ENCODE data around the gene ONECUT1.
"Not testable (repeated sequence)": the region's sequence is repeated elsewhere in the genome, so short reads cannot be mapped to it uniquely, and the experiment has no call there.

The ONECUT1 gene

GRCh38 chr15:52790169-52790708 lies at the start of gene ONECUT1:
TSS of gene ONECUT1 (minus strand) at chr15:52790336. CDS start at chr15:52789884, 452 bp downstream.
- no peak for FAIRE-seq

DNA sequence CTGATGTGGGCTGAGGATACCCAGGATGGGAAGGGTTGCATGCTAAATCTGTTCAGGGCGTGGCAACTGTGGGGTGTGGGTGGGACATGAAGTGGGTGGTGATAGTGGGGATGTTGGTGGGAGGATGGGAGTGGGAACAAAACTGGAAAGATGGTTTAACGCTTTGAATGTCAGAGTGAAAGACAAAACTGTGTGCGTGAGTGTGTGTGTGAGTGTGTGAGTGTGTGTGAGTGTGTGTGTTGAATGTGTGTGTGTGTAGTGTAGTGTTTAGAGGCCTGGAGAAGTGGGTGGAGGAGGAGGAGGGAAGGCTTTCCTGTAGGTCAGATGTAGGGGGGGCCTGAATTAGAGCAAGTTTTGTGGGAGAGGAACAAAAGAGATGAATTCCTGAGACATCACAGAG lies 44.2 kb upstream of the ONECUT1 start:
- no peak for FAIRE-seq

DNA sequence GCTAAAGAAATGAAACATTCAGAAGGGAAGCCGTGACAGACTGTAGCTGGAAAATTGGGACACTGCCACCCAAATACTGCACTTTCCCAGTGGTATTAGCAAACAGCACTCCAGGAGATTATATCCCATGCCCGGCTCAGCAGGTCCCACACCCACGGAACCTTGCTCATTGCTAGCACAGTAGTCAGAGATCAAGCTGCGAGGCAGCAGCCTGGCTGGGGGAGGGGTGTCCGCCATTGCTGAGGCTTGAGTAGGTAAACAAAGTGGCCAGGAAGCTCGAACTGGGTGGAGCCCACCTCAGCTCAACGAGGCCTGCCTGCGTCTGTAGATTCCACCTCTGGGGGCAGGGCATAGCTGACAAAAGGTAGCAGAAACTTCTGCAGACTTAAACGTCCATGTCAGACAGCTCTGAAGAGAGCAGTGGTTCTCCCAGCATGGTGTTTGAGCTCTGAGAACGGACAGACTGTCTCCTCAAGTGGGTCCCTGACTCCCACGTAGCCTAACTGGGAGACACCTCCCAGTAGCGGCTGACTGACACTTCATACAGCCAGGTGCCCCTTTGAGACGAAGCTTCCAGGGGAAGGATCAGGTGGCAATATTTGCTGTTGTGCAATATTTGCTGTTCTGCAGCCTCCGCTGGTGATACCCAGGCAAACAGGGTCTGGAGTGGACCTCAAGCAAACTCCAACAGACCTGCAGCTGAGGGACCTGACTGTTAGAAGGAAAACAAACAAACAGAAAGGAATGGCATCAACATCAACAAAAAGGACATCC lies 34.2 kb upstream of the ONECUT1 start:
- FAIRE-seq: not testable (repeated sequence)

DNA sequence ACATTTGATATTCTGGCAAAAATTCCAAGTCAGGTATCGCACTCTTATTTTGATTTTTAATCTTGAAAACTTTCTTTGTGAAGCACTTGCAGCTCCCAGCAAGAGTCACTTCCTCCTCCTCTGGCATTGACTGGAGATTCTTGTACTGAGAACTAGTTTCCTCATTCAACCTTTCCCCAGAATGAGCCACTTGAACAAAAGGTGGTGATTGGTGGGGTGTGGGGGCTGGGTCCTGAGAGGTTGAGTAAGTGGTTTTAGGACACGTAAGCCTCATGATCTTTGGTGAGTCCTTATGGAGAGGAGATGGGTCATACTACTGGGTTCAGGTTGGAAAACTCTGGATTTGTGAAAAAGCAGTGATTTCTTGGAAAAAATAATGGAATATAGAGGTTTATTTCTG lies 32.3 kb upstream of the ONECUT1 start:
- no peak for FAIRE-seq

GRCh38 chr15:52819253-52819652 lies 29.1 kb upstream of the ONECUT1 start:
- FAIRE-seq: no peak

DNA sequence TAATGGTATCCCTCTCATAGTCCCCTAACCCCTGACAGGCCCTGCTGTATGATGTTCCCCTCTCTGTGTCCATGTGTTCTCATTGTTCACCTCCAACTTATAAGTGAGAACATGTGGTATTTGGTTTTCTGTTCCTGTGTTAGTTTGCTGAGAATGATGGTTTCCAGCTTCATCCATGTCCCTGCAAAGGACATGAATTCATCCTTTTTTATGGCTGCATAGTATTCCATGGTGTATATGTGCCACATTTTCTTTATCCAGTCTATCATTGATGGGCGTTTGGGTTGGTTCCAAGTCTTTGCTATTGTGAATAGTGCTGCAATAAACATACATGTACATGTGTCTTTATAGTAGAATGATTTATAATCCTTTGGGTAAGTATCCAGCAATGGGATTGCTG lies 25.8 kb upstream of the ONECUT1 start:
- FAIRE-seq: not testable (repeated sequence)

DNA sequence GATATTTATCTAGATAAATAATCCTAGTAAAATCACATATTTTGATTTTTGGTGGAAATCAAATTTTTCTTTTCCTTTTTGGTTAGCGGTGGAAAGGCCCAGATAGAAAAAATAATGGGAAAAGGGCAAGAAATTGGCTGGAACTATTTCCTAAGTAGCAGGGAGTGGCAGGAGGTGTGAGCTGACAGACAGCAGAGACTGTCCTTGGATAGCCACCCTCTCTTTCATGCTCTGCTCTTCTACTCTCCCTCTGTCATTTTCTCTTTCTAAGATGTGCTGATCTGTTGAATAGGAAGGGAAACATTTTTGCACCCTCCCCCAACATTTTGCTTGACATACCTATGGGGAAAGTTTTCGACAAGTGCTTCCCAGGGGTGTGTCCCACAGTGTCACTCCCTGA lies 18.9 kb upstream of the ONECUT1 start:
- no peak for FAIRE-seq

- no peak for FAIRE-seq
Observed at GRCh38 chr15:52808441-52808840, 18.3 kb upstream of the ONECUT1 start.

GRCh38 chr15:52806284-52806655 lies 16.1 kb upstream of the ONECUT1 start:
- FAIRE-seq: no peak

DNA sequence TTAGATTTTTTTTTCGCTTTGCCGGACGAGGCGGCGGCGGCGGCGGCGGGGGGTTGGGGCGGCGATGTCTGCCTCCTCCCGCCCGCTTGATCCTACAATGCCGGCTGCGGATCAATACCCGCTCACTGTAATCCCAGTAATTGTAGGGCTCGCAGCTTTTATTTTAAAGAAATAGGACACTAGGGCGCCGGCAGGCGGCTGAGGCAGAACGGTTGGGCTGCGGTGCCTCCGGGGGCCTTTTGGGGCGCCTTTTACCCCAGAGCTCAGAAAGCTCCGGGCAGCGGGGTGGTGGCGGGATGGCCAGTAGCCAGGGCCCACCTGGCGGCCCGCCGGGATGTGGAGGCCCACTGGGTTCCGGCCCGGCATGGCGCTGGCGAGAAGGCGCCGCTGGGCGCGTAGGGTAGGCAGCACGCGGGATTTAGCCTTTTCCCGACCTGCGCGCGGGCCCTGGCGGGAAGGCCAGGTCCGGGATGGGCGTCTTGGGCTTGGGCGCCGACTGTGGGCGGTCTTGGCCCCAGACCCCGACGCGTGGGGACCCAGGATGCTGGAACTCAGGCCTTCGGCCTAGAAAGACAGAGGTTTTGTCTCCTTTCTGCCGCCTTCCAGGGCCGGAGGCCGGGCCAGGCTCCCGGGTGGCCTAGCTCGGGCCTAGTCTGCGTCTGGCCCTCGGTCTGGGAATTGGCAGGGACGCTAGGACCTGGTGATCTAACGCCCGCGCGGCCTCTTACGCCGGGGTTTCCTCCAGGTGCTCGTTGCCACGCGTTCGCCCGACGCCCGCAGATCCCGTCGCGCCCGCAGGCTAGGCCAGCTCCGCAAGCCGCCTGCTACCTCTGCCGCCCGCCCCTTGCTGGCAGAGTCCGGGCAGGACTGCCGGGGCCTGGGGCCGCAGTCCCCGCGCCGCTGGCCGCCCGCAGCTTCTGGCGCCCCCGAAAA lies 15.5 kb upstream of the ONECUT1 start:
- FAIRE-seq: no peak

DNA sequence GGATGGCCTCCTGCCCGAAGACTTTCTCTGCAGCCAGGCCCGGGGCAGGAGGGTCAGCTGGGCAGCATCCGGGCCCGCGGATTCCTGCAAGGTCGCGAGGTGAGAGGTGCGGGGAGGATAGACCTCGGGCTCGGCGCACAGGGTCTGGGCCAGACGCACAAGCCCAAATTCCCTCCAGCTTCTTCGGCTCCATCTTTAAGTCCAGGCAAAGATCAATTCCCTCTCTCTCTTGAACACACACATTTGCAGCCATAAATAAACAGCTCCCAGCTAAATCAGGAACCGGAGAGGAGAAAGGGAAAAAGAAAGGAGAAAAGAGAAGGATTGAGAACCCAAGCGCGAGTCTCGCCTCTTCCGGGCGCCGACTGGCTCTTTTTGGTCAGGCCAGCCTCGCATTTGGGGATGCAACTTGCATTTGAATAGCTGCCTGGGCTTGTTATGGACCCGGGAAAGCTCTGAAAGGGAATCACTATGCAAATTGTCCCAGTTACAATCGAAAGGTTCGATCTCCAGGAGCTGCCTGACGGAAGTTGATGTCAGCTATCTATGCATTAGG lies 14.5 kb upstream of the ONECUT1 start:
- no peak for FAIRE-seq

GRCh38 chr15:52803467-52804306 lies 13.6 kb upstream of the ONECUT1 start:
- FAIRE-seq: no peak

- no peak for FAIRE-seq
Observed at GRCh38 chr15:52803108-52803466, 13.0 kb upstream of the ONECUT1 start.

DNA sequence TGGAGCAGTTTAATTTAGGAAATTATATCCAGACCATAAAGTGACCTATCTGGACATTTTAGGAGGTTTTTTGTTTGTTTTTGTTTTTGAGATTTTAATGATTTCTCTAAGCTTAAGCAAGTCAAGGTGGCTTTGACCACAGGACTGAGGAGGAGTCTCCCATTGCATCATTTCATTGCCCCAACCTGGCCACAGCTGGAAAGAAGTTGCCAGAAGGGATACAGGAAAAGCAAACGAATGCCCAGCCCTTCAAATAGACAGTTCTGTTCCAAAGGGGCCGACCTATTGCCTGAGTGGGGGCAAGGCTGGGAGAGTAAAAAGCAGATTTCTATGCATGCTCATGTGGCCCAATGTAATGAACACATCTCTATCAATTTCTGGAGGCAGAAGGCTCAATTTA lies 12.0 kb upstream of the ONECUT1 start:
- no peak for FAIRE-seq

- FAIRE-seq: no peak
Observed at GRCh38 chr15:52801748-52802085, 11.6 kb upstream of the ONECUT1 start.

GRCh38 chr15:52800828-52801747 lies 11.0 kb upstream of the ONECUT1 start:
- no peak for FAIRE-seq

- no peak for FAIRE-seq
Observed at GRCh38 chr15:52799145-52799811, 9.1 kb upstream of the ONECUT1 start.

DNA sequence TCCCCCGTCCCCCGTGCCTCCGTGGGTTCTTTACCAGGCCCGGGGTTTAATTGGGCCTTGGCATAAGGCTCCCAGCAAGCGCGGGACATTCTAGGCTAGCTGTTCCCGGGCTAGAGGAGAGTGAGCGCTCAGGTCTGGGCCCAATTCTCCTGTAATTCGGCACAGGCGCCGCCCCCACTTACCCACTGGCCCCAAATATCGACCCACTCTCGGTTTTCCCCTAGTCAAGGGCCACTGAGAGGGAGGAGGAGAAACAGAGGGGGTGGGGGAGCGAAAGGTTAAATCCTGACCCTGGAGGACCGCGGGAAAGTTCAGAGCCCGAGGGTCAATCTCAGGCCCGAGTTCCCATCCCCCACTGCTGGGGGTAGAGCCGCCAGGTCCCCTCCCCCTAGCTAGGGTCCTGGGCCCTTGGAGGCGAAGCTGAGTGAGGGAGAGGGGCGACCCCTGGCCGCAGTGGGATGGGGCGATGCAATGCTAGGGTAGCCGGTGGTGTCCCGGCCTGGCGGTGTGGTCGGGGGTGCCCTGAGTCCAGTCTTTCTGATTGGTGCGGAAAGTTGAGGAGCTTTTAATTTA lies 8.5 kb upstream of the ONECUT1 start:
- no peak for FAIRE-seq

- no peak for FAIRE-seq
Observed at GRCh38 chr15:52797625-52798501, 7.7 kb upstream of the ONECUT1 start.
